A673 (cell line): Measurements from ENCODE around the gene CBL.

ENCODE experiments used
- CTCF ChIP-seq: fragments of 300-800, 200-600 bp; sonication (generic); conservative IDR thresholded peaks from 2 replicates; pipeline ENCODE4 v1.5.1; 2017; ENCODE audit warnings: low read depth, mild to moderate bottlenecking, antibody characterized with exemption, low read length, moderate library complexity, mixed read lengths
- EZH2 ChIP-seq: fragments of 200-600 bp; sonication (generic); IDR thresholded peaks from 2 replicates; pipeline ENCODE4 v1.6.1; 2017; ENCODE audit warnings: borderline replicate concordance, low read depth, mild to moderate bottlenecking, mixed read lengths, antibody characterized with exemption, low read length; ENCODE audit not compliant: poor library complexity, severe bottlenecking

GRCh38 chr11:119249671-119250010, 43.5 kb downstream of the CBL start:
- no peak for TF ChIP-seq CTCF
- TF ChIP-seq EZH2, result no peak
